AG08396 (cell line): ENCODE data around the gene MAP2K5.
A peak's percentile ranks its signal among the peaks of the same experiment; 100 is the strongest.
"Not testable (repeated sequence)": the region's sequence is repeated elsewhere in the genome, so short reads cannot be mapped to it uniquely, and the experiment has no call there.

Source experiments
- DNase-seq: peaks from one replicate; pipeline ENCODE4 v3.0.0; 2012; ENCODE audit warnings: low spot score, mixed read lengths

Gene MAP2K5

DNA sequence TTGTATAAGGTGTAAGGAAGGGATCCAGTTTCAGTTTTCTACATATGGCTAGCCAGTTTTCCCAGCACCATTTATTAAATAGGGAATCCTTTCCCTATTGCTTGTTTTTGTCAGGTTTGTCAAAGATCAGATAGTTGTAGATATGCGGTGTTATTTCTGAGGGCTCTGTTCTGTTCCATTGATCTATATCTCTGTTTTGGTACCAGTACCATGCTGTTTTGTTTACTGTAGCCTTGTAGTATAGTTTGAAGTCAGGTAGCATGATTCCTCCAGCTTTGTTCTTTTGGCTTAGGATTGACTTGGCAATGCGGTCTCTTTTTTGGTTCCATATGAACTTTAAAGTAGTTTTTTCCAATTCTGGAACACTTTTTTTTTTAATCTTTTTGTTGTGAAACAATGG lies 130.3 kb downstream of the MAP2K5 start:
- DNase-seq = not testable (repeated sequence)

GRCh38 chr15:67674983-67675382 lies 132.5 kb downstream of the MAP2K5 start:
- no peak for DNase-seq

DNA sequence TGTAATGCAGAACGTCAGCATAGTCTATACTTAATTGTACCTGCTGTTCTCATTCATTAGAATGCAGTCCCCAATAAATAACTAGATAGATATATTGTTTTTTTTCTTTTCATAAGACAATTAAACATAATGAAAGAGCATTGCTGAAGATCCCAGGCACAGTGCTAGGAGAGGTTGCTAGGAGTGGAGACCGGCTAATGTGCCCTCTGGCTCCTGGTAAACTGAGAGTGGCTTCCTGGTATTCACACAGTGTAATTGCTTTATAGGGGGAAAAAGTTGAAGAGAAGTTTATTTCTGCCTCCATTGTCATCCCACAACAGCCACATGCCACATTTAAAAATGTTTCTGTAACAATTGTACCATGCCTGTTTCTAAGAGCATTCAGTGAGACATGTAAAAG lies 135.6 kb downstream of the MAP2K5 start:
- DNase-seq = no peak

GRCh38 chr15:67678993-67679392 lies 136.5 kb downstream of the MAP2K5 start:
- no peak for DNase-seq

- DNase-seq = no peak
Measured at GRCh38 chr15:67680641-67681040, 138.1 kb downstream of the MAP2K5 start.

GRCh38 chr15:67685008-67685599 lies 142.6 kb downstream of the MAP2K5 start:
- DNase-seq = no peak

DNA sequence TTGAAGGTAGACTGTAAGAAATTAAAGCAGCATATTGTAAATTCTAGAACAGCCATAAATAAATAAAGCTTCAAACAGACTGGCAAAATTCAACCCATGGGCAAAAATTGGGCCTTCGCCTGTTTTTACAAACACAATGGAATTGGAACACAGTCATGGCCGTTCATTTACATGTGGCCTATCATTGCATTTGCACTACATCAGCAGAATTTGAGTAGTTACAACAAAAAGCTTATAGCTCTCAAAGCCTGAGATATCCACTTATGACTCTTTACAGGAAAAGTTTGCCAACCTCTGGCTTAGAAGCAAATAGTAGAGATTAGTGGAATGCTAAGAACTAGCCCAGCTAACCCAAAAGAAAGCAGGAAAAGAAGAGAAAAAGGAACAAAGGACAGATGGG lies 143.2 kb downstream of the MAP2K5 start:
- no peak for DNase-seq

- peak; percentile 12 for DNase-seq
Measured at GRCh38 chr15:67690936-67691335, 148.4 kb downstream of the MAP2K5 start.

GRCh38 chr15:67691450-67691849 lies 148.9 kb downstream of the MAP2K5 start:
- no peak for DNase-seq

DNA sequence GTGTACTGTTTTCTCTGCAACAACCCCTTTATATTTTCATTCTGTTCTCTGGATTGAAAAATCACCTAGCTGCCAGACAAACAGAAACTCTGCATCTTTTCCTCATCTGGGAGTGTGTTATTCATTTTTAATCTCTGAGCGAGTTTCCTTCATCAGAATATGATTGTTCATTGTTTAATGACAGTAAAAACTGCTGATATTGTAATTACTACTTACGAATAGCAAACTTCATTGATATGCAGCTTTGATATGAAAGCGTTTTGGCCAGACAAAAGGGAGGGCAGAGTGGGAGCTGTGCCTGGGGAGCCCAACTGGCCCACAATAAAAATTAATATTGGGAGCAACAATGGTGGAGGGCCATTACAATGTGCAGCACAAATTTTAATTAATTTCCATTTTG lies 150.1 kb downstream of the MAP2K5 start:
- no peak for DNase-seq

- no peak for DNase-seq
Measured at GRCh38 chr15:67696087-67696486, 153.6 kb downstream of the MAP2K5 start.

DNA sequence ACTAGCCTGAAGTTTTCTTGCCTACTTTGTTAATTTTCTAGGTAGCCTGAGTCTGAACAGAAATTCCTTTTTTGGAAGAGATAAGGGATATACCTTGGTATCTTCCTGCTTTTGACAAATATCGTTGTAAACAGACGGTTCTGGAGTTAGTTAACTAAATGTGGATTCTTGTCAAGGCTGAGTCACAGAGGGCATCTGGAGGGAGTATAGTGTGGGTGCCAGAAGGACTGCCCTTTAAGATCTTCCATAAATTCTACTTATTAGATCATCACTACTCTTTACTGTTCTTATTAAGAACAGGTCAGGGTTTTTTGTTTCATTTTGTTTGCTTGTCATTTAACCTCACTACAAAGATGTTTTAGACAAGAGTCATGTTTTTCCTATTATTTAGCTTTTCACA lies 157.5 kb downstream of the MAP2K5 start:
- DNase-seq = no peak

GRCh38 chr15:67701669-67702068 lies 159.2 kb downstream of the MAP2K5 start:
- peak; percentile 5 for DNase-seq

DNA sequence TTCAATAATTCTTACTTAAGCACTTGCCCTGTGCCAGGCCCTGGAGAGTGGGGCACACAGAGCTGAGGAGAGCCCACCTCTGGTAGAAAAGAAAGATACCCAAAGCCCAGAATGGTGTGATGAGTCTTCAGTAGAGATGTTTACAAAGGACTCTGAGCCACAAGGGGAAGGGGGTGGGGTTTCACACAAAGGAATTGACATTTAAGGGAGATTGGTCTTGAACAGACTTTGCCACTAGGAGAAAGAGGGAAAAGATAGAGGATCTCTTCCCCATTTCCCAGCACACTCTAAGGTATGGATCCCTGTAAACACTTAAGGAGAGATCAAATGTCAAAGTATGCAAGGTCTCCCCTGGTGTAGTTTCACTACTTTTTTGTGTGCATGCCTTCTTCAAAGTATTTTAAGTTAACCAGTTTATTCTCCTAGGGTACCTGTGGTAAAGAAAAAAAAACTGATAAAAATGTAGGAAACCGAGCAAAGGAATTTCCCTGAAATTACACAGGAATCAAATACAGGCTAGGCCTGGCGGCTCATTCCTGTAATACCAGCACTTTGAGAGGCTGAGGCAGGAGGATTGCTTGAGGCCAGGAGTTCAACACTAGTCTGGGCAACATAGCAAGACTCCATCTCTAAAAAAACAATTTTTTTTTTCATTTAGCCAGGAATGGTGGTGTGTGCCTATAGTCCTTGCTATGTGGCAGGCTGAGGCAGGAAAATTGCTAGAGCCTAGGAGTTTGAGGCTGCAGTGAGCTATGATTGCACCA lies 165.2 kb downstream of the MAP2K5 start:
- DNase-seq = no peak

- no peak for DNase-seq
Measured at GRCh38 chr15:67708500-67708899, 166.0 kb downstream of the MAP2K5 start.

- no peak for DNase-seq
Measured at GRCh38 chr15:67715170-67715569, 172.7 kb downstream of the MAP2K5 start.

GRCh38 chr15:67716171-67716570 lies 173.7 kb downstream of the MAP2K5 start:
- no peak for DNase-seq

DNA sequence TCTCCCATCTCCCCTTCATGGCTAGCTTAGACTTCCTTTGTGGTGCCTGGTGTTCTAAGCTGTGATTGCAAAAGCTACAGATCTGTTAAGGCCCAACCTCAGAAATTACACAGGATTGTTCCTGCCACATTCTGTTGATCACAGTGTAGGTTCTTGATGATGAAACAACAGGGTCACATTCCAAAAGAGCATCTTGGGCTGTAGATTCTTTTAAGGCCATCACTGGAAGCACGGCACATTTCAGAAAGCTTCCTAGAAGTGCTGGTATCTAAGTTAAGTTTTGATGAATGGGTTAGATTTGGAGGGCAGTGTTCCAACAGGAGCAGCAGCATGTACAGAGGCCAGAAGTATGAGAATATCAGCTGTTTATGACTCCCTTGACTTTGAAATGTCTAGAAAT lies 175.3 kb downstream of the MAP2K5 start:
- no peak for DNase-seq

DNA sequence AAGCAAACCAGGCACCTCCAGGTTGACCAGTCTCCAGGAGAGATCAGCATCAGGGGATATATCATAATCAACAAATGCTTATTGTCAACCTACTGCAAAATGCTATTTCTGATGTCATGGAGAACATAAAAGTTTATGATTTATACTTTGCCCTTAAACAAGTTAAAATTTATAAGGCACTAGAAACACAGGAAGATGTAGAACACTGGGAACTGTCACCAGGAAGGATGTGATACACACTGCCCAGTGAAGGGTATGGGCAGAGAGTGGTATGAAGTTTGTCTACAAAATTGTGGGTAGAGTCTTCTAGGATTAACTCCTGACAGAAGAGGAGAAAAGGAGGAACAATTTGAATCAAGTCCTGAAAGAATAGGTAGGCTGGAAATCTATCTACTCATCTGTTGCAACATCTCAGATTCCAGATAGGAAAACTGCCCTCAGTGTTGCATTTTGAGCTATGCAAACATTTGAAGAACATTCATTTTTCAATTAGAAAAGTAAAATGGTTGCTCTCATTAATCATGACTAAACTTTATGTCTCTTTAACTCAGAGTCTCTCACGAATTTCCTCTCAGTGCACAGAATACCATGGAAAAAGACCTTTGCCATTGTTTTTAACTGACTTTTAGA lies 176.9 kb downstream of the MAP2K5 start:
- no peak for DNase-seq

DNA sequence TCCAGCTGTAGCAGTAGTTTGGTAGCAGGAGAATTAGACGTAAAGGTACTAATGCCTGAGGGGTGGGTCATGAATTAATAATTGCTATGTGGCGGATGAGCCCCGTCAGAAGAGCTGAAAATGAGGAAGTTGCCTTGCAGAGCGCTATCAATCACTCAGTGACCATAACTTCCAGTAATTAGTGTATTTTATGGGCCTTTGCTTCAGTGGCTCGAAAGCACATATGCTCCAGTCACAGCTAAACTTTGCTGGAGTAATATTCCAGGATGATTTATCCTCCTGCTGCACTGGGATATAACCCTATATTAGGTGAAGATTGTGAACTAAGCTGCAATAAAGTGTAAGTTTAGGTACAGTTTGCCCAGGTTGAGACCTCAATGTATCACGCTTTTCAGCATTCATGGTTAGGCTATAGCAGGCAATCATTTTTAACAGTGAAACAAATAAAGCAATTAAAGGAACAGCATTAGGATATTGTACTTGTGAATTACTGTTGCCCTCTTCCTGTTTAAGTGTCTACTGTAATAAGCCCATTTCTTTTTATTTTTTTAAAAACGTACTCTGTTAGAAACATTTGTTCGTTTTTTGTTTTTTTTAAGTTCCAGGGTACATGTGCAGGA lies 178.2 kb downstream of the MAP2K5 start:
- no peak for DNase-seq

DNA sequence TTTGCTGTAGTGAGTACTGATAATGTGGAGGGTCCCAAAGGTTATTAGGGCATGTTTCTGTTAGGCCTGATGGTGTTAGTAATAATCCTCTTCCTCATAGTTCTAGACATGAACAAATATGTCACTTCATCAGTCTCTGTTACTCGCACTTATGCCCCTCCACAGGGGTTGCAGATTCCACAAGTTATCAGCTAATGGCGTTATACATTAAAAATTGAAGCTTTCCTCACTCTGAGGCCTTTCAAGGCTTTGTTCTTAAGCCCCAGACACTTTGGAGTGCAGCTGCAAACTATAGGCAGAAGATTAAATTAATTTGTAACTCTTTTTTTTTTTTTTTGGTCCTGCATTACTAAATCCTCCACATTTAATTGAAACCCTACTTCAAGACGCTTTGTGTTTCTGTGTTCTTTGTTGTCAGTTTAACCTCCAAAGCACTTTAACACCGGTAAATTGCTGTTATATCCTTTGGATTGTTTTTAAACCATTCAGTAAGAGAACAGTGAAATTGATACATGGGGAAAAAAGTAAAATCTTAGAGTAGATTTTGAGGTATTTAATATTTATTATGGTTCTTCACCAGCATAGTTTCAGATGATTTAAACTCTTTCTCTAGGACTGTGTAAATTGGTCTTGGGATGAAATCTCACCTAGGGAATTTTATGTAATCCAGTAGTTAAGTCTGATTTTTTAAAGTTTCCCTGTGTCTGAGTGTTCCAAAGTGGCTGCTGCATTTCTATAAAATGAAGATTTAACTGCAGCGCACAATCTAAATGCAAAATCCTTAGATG lies 179.7 kb downstream of the MAP2K5 start:
- no peak for DNase-seq
